OCI-LY3 (cell line): ENCODE measurements around the gene IL1RN.

Experiments
- CTCF ChIP-seq: fragments of 200-600, 300-600 bp; sonication (generic); IDR thresholded peaks from 2 replicates; pipeline ENCODE4 v1.5.1; 2014; ENCODE audit warnings: antibody characterized with exemption, low read length, low read depth
- EZH2phosphoT487 ChIP-seq: fragments of 200-600 bp; shearing (Covaris generic); IDR thresholded peaks from 2 replicates; pipeline ENCODE4 v1.6.1; 2018; ENCODE audit warnings: antibody characterized with exemption, mixed run types, low read depth

GRCh38 chr2:113116100-113116958 is 11.1 kb upstream of the IL1RN start:
- no peak for TF ChIP-seq CTCF
- TF ChIP-seq EZH2phosphoT487, result no peak
